Breast epithelium (tissue), 4 donors: ENCODE results near the gene TLE2. TPM values are rescaled to one million over a fixed set of nuclear protein-coding genes. Genes with fewer than 3 reads are reported as not detected.

Source experiments
- DNase-seq, 2 donors: peaks; one replicate each; pipeline ENCODE4 v3.0.0-alpha.2; 2019; ENCODE audit warnings: low spot score in 2 of 2
- H3K27ac ChIP-seq, 2 donors: fragments of 200-600 bp; sonication (generic) in 1 of 2; one replicate each; pipeline ENCODE4 v1.5.1; 2016 to 2019; ENCODE audit warnings: mild to moderate bottlenecking in 1 of 2
- H3K27me3 ChIP-seq, 2 donors: fragments of 200-600 bp; sonication (generic) in 1 of 2; one replicate each; pipeline versions ENCODE4 v1.5.1 to v1.6.0; 2017 to 2019; ENCODE audit warnings: control low read depth in 1 of 2, mild to moderate bottlenecking in 1 of 2
- H3K36me3 ChIP-seq: fragments of 200-600 bp; one replicate; pipeline ENCODE4 v1.5.1; 2019
- H3K4me1 ChIP-seq, 2 donors: fragments of 200-600 bp; sonication (generic); one replicate each; pipeline ENCODE4 v1.5.1; 2016 to 2019; ENCODE audit warnings: control low read depth in 1 of 2
- H3K4me3 ChIP-seq, 3 donors: fragments of 200-600 bp; sonication (generic); 1 replicate in 2 of 3; 2 replicates in 1 of 3; pipeline ENCODE4 v1.5.1; 2016 to 2019; ENCODE audit warnings: mild to moderate bottlenecking in 3 of 3, moderate library complexity in 2 of 3
- H3K9me3 ChIP-seq, 2 donors: fragments of 200-600 bp; sonication (generic) in 1 of 2; one replicate each; pipeline ENCODE4 v1.5.1; 2016 to 2019; ENCODE audit warnings: control low read depth in 1 of 2
- CTCF ChIP-seq, 3 donors: fragments of 450-650 bp; IDR thresholded peaks; one replicate each; pipeline ENCODE4 v1.5.1; 2016 to 2017; ENCODE audit warnings: antibody characterized with exemption in 3 of 3, mild to moderate bottlenecking in 3 of 3, moderate library complexity in 3 of 3
- POLR2A ChIP-seq: fragments of 450-650 bp; IDR thresholded peaks from one replicate; pipeline ENCODE4 v1.6.1; 2016; ENCODE audit warnings: antibody characterized with exemption, mild to moderate bottlenecking, moderate library complexity
- POLR2AphosphoS5 ChIP-seq, 3 donors: sonication (generic); formaldehyde crosslinking; IDR thresholded peaks; one replicate each; pipeline ENCODE4 v1.6.1; 2017; ENCODE audit warnings: antibody characterized with exemption in 3 of 3
- intact Hi-C: fragments of 100-400 bp; cut with DNase I; formaldehyde crosslinking; loops from one replicate; pipeline ENCODE4 v1.15.1; 2023; ENCODE audit warnings: low total_unique reads
- total RNA-seq, 3 donors: library from RNA; depleted of rRNA; stranded (reverse); fragments of >200 nt; gene quantifications; one replicate each; pipeline ENCODE4 v1.1.0, GENCODE V29; 2016

Gene TLE2
- total RNA-seq, 3 donors from 2014 or later, result 25.3 to 65.6 (median 35.1) TPM

- intact Hi-C loops, result no loop called here
- peak within 1 kb of the TSS; percentile 41 to 70 for H3K27ac ChIP-seq
- TF ChIP-seq POLR2AphosphoS5 (IDR thresholded peaks at IDR 0.05), result peak; percentile 68 to 77 (median 70)
- no peak for TF ChIP-seq POLR2A
- TF ChIP-seq CTCF (IDR thresholded peaks at IDR 0.05), result no peak
These were observed 51.9 kb downstream of the TLE2 start, which contains the start of gene TLE6 for GRCh38 chr19:2977001-2977745. Gene TLE6 (plus strand): TSS chr19:2977564. CDS start chr19:2978234, 670 bp downstream.

GRCh38 chr19:2976609-2977000, 52.5 kb downstream of the TLE2 start:
- peaks cover 10 to 15% of the 10 kb centered on the region in 2 donors for H3K4me1 ChIP-seq
- no peak for TF ChIP-seq POLR2AphosphoS5 (IDR thresholded peaks at IDR 0.05)
- no peak for TF ChIP-seq CTCF (IDR thresholded peaks at IDR 0.05)
- TF ChIP-seq POLR2A, result no peak
- peak overlapping the region in 1 of 2 donors; percentile 70 for H3K27ac ChIP-seq
- H3K4me3 ChIP-seq, result peak overlapping the region; percentile 37 to 74 (median 50)
- no peaks in the 10 kb centered on the region for H3K9me3 ChIP-seq
- H3K36me3 ChIP-seq, result no peaks in the 10 kb centered on the region
- no peaks in the 10 kb centered on the region for H3K27me3 ChIP-seq
- intact Hi-C loops, result no loop called here
- DNase-seq, result no peak

More at GRCh38 chr19:2977001-2977745, 51.9 kb downstream of the TLE2 start, which contains the start of gene TLE6:
- Histone ChIP-seq H3K9me3 (no peaks in the 10 kb centered on the region), H3K27me3 (no peaks in the 10 kb centered on the region), H3K4me1 (peaks cover 8 to 15% of the 10 kb centered on the region in 2 donors), H3K4me3 (peak within 1 kb of the TSS; percentile 37 to 74 (median 50)), H3K36me3 (no peaks in the 10 kb centered on the region)
- peak; percentile 98 for DNase-seq

GRCh38 chr19:2974342-2975041, 54.6 kb downstream of the TLE2 start:
- DNase-seq, result peak in 1 of 2 donors; percentile 60
- Histone ChIP-seq H3K27me3 (no peaks in the 10 kb centered on the region), H3K27ac (peak overlapping the region; percentile 72 to 79), H3K36me3 (no peaks in the 10 kb centered on the region), H3K4me3 (no peak overlapping the region), H3K4me1 (peaks cover 14 to 15% of the 10 kb centered on the region in 2 donors), H3K9me3 (no peaks in the 10 kb centered on the region)
- TF ChIP-seq POLR2AphosphoS5 (IDR thresholded peaks at IDR 0.05) (peak in 2 of 3 donors; percentile 30 to 38), POLR2A (no peak)
- intact Hi-C loops, result no loop called here

- peaks cover 14 to 15% of the 10 kb centered on the region in 2 donors for H3K4me1 ChIP-seq
- intact Hi-C loops, result no loop called here
- H3K9me3 ChIP-seq, result no peaks in the 10 kb centered on the region
- no peak for DNase-seq
- peak overlapping the region; percentile 72 to 79 for H3K27ac ChIP-seq
- H3K36me3 ChIP-seq, result no peaks in the 10 kb centered on the region
- no peaks in the 10 kb centered on the region for H3K27me3 ChIP-seq
- TF ChIP-seq POLR2A (no peak), POLR2AphosphoS5 (IDR thresholded peaks at IDR 0.05) (peak; percentile 41 to 71 (median 51)), CTCF (IDR thresholded peaks at IDR 0.05) (no peak)
- H3K4me3 ChIP-seq, result no peak overlapping the region
These were observed 55.9 kb downstream of the TLE2 start for GRCh38 chr19:2973229-2973628.

GRCh38 chr19:2970201-2970835, 58.8 kb downstream of the TLE2 start:
- no peak for DNase-seq
- Histone ChIP-seq H3K9me3 (no peaks in the 10 kb centered on the region), H3K4me3 (no peak overlapping the region), H3K27me3 (no peaks in the 10 kb centered on the region), H3K36me3 (no peaks in the 10 kb centered on the region), H3K4me1 (peaks cover 6 to 7% of the 10 kb centered on the region in 2 donors), H3K27ac (peak overlapping the region; percentile 83 to 88)
- TF ChIP-seq CTCF (IDR thresholded peaks at IDR 0.05) (no peak), POLR2AphosphoS5 (IDR thresholded peaks at IDR 0.05) (peak in 1 of 3 donors; percentile 15)
- intact Hi-C loops, result no loop called here
